Measurements from ENCODE around the gene TBX2. TPM values are rescaled to one million over a fixed set of nuclear protein-coding genes. Genes with fewer than 3 reads are reported as not detected.

The TBX2 gene
- total and polyA plus RNA-seq, 2 of the 13 experiments (the other 11 are each of a cell fraction or from before 2014, with no cell fraction given), result 2.8 to 15.3 TPM

GRCh38 chr17:61413661-61414126 lies 14.1 kb downstream of the TBX2 start:
- in situ Hi-C loops (cut with HindIII; ENCODE audit: extremely low pct_ligation_motif_present, low pct_unique_long_range_greater_than_20kb) (loop anchor here (5.0 to 10.0 kb wide), 2 partner anchors 169 to 421 kb away; no protein-coding TSS in a partner anchor), intact Hi-C loops (cut with micrococcal nuclease; ENCODE audit: unreplicated experiment) (loop anchor here (2.0 to 5.0 kb wide), 2 partner anchors 223 to 424 kb away; no protein-coding TSS in a partner anchor)
- no peaks in the 10 kb centered on the region for H3K36me3 ChIP-seq (replicated peaks in 1 of 2; ENCODE audit: control insufficient read depth in 1 of 2, insufficient read depth in 2 of 2, low read length in 2 of 2)
- peak overlapping the region; percentile 73 for H3K9ac ChIP-seq (ENCODE audit: insufficient read depth, low read depth, low read length)
- 0 out of 2 replicates have a peak, but pooled peaks have one; percentile 5 for TF ChIP-seq SNAPC4 (CRISPR knock-in tag; IDR thresholded peaks at IDR 0.05)
- TF ChIP-seq RELA (CRISPR knock-in tag; IDR thresholded peaks at IDR 0.05), result no peak
- no peaks in the 10 kb centered on the region for H3K9me3 ChIP-seq (ENCODE audit: low read length)
- BruUV-seq (replicated peaks), result no TSS peak
- ChIA-PET POLR2A (interaction anchor here (0.9 to 2.8 kb wide), 8 partner anchors 13 to 367 kb away, joined by 3 to 34 read pairs (median 9); partner anchors contain the start of gene TBX2), CTCF (ENCODE audit: low intra/inter-chr PET ratio, low total read pairs) (interaction anchor here (2.5 to 2.9 kb wide), 3 partner anchors 137 to 169 kb away, joined by 18 to 52 read pairs (median 30); no protein-coding TSS in a partner anchor)
- H3K27me3 ChIP-seq (ENCODE audit: control insufficient read depth in 1 of 2, insufficient read depth in 2 of 2, low read length in 2 of 2), result no peaks in the 10 kb centered on the region
- H2AFZ ChIP-seq (ENCODE audit: low read length), result peak overlapping the region; percentile 16
- DNase-seq (ENCODE audit: low spot score), result no peak
- peak overlapping the region; percentile 69 to 86 (median 77); a peak in 5 of 6 replicates for H3K4me3 ChIP-seq (replicated peaks in 1 of 3; ENCODE audit: insufficient read depth in 1 of 3, low read depth in 2 of 3, low read length in 3 of 3)
- peak overlapping the region; percentile 91 for H3K4me2 ChIP-seq (ENCODE audit: low read depth, low read length)
- no peaks in the 10 kb centered on the region for H4K20me1 ChIP-seq (ENCODE audit: insufficient read depth, low read length)
- H3K4me1 ChIP-seq (ENCODE audit: insufficient read depth, low read length), result peaks cover 71% of the 10 kb centered on the region
- no peaks in the 10 kb centered on the region for H3K79me2 ChIP-seq (ENCODE audit: insufficient read depth, low read length)
- ATAC-seq, result no peak
- H3K27ac ChIP-seq (ENCODE audit: extremely low read length, insufficient read depth, low read length), result peak overlapping the region; percentile 68
- 41% methylated on average over 6 of the region's 8 CpGs for WGBS (ENCODE audit: low lambda C conversion rate)
- FAIRE-seq, result no peak
